Stimulated activated CD4-positive, alpha-beta T cell treated with anti-CD3 and anti-CD28 coated beads, Interleukin-4, amount 100 ng/mL, for 1 hour (primary cell): ENCODE results near the gene C9orf85.
"Not testable (repeated sequence)": the region's sequence is repeated elsewhere in the genome, so short reads cannot be mapped to it uniquely, and the experiment has no call there.

Experiments used
- DNase-seq: peaks from one replicate; pipeline ENCODE4 v3.0.0-alpha.2; 2020

Gene C9orf85

GRCh38 chr9:71944754-71945375, 33.4 kb downstream of the C9orf85 start:
- no peak for DNase-seq

- not testable (repeated sequence) for DNase-seq
These were observed 43.2 kb downstream of the C9orf85 start for GRCh38 chr9:71954652-71955051.

GRCh38 chr9:71955300-71955915, 44.0 kb downstream of the C9orf85 start:
- DNase-seq = no peak

GRCh38 chr9:71962328-71962727, 50.9 kb downstream of the C9orf85 start:
- no peak for DNase-seq

- DNase-seq = not testable (repeated sequence)
These were observed 52.1 kb downstream of the C9orf85 start for GRCh38 chr9:71963471-71963996.

GRCh38 chr9:71965403-71965802, 54.0 kb downstream of the C9orf85 start:
- no peak for DNase-seq

GRCh38 chr9:71966601-71967000, 55.2 kb downstream of the C9orf85 start:
- DNase-seq = no peak

GRCh38 chr9:71968541-71969090, 57.2 kb downstream of the C9orf85 start:
- DNase-seq = no peak

- no peak for DNase-seq
These were observed 64.4 kb downstream of the C9orf85 start for GRCh38 chr9:71975833-71976232.

GRCh38 chr9:71977003-71977402, 65.6 kb downstream of the C9orf85 start:
- no peak for DNase-seq

- no peak for DNase-seq
These were observed 69.1 kb downstream of the C9orf85 start for GRCh38 chr9:71980266-71981190.

GRCh38 chr9:71981944-71982343, 70.5 kb downstream of the C9orf85 start:
- no peak for DNase-seq

GRCh38 chr9:71984403-71984802, 73.0 kb downstream of the C9orf85 start:
- DNase-seq = no peak

GRCh38 chr9:71984831-71985281, 73.4 kb downstream of the C9orf85 start:
- DNase-seq = no peak

- DNase-seq = no peak
These were observed 74.0 kb downstream of the C9orf85 start for GRCh38 chr9:71985297-71985911.

- DNase-seq = no peak
These were observed 75.5 kb downstream of the C9orf85 start for GRCh38 chr9:71986900-71987299.

GRCh38 chr9:71987471-71988371, 76.3 kb downstream of the C9orf85 start:
- no peak for DNase-seq

- DNase-seq = no peak
These were observed 79.0 kb downstream of the C9orf85 start for GRCh38 chr9:71990466-71990865.

- no peak for DNase-seq
These were observed 94.0 kb downstream of the C9orf85 start for GRCh38 chr9:72005451-72005850.

- DNase-seq = no peak
These were observed 95.1 kb downstream of the C9orf85 start for GRCh38 chr9:72006501-72006900.

GRCh38 chr9:72007726-72008125, 96.3 kb downstream of the C9orf85 start:
- not testable (repeated sequence) for DNase-seq

- no peak for DNase-seq
These were observed 101.2 kb downstream of the C9orf85 start for GRCh38 chr9:72012646-72013045.
